Fibroblast of skin of scalp (primary cell): ENCODE measurements around the gene MPZL1.
A peak's percentile ranks its signal among the peaks of the same experiment; 100 is the strongest.

Experiments
- DNase-seq: peaks from one replicate; pipeline ENCODE4 v3.0.0-alpha.2; 2013

Gene MPZL1

DNA sequence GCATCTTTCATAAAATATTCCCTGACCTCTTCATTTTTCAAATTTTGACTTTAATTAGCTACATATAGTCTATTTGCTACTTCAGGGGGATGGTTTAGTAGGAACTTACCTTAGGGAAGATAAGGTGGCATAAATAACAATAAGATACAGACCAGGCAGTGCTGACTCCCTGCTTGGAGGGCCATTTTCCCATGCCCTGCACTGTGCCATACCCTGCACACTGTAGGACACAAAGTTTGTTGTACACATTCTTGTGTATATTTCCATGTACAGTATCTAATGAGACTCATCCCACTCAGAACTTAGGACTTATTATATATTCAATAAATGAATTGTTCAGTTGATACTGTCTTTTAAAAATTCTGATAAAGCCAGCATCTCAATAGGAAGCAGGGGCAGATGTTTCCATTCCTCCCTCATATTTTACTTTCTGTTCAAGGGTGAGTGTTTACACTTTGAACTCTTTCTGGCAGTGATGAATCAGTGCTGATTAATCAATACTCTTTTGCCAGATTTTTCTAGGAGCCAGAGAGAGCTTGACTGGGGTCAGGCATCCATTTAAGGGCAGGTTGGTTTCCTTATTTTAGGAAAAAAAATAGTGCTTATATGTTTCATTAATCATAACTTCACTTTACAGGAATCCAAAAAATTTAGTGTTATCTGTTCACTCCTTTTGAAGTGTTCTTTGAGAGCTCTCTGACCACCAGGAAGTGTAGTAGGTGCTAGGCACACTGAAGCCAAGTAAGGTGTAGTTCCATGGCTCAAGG lies 30.6 kb downstream of the MPZL1 start:
- no peak for DNase-seq

DNA sequence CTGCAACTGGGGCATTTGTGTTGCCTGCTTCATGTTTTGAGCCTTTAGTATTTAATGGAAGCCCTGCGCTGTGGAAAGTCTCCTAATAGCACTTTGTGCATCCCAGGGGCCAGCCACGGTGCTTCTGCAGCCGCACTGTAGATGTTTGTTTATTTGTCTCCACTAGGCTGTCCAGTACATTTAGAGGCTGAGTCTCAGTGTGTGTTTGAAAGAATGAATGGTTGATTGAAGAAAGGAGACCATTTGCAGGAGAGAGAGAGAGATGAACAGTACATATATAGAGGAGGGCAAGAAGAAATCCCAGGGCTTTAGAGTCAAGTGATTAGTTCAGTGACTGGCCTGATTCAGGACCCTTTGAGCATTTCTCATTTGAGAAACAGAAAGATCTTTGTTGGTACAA lies 33.9 kb downstream of the MPZL1 start:
- no peak for DNase-seq

DNA sequence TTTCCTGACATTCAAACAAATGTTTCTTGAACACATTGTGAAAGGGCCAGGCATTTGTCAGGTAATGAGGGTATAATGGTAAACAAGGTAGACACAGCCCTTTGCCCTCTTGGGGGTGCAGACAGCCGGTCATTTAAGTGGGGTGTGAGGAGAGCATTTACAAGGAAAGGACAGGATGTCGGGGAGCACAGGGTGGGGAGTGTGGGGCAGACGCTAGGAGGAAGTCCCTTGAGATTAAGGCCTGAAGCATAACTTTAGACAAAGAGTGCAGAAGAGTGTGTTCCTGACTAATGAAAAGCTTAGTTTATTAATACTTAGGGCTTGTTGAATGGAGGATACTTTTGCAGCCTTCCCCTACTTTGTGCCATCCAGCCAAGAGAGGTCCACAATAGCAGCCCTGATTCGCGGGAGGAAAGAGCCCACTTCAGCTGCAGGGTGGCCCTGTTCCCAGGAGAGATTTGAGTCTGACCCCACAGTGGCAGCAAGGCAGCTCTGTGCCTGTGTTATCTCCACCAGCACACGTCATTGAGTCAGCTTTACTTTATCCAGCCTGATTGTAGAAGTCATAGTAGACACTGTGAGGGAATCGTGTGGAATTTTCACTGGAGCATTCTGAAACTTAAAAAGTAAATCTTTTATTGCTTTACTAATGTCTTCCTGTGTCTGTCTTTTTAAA lies 35.1 kb downstream of the MPZL1 start:
- DNase-seq = no peak

- DNase-seq = no peak
Observed at GRCh38 chr1:167757433-167758309, 35.9 kb downstream of the MPZL1 start.

DNA sequence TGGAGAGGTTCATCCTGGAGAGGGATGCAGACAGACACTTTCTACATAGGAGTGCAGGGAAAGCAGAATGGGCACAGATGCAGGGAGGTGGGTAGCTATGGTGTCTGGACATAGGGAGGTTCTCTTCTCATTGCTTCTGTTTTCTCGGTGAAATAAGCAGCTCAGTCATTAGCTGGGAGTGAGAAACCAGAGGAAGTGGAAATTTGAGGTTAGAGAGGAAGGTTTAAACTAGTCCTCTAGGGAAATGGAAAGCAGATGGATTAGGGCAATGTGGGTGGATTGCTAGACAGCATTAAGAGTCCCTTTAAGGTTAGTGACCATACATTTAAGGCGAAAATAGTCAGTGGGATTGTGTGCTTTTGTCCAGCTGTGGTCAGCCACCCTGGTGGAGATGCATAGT lies 39.6 kb downstream of the MPZL1 start:
- DNase-seq = no peak

DNA sequence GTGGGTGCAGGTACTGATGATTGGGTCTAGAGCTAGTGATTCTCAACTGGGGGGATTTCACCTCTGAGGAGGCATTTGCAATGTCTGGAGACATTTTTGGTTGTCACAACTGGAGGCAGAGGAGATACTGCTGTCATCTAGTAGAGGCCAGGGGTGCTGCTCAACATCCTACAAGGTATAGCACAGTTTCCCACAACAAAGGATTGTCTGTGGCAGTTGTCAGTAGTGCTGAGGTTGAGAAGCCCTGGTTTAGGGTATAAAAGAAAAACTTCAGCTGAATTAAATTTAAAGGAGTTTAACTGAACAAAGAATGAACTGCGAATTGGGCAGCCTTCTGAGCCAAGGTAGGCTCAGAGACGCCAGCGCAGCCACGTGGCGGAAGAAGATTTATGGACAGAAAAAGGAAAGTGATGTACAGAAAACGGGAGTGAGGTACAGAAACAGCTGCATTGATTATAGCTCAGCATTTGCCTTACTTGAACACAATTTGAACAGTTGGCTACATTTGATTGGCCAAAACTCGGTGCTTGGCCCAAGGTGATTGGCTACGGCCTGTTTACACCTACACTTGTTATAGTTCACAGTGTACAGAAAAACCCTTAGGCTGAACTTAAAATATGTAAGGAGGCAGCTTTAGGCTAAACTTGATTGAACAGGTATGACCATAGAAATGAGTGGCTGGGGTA lies 40.4 kb downstream of the MPZL1 start:
- DNase-seq = no peak

GRCh38 chr1:167763525-167764220 lies 41.9 kb downstream of the MPZL1 start:
- no peak for DNase-seq

GRCh38 chr1:167764458-167765330 lies 42.9 kb downstream of the MPZL1 start:
- DNase-seq = no peak

GRCh38 chr1:167765496-167765895 lies 43.7 kb downstream of the MPZL1 start:
- DNase-seq = no peak

DNA sequence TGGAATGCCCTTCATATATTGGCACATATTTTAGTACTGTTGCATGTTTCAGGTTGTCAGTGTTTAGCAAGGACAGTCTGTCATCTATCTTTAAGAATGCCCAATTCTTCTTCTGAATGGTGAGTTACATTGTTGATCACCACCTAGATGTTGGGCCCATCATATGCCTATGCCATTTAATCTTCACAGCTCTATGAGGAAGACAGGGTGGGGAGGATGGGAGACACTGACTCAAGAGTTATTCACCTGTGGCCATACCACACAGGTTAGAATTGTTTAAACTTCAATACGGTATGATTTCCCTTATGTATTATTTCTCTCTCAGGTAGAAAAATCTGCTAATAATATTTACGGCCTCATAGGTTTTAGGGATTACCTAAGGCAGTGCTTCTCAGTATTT lies 44.8 kb downstream of the MPZL1 start:
- no peak for DNase-seq

DNA sequence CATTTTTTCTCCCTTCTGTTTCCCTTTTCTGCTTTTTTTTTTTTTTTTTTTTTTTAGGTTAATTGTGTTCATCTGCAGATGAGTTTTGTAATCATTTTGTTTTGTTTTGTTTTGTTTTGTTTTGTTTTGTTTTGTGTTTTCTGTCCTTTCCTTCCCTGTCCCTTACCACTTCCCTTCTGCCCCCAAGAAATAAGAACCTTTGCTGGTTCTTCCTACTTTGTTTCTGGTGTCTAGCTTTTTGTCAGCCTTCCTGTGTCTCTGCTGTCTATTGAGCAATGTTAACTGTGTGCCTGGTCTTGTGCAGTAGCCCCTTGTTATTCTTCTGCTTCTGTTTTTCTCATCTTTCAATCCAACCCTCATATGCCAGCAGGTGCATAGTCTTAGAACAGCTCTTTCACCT lies 46.0 kb downstream of the MPZL1 start:
- DNase-seq = no peak

DNA sequence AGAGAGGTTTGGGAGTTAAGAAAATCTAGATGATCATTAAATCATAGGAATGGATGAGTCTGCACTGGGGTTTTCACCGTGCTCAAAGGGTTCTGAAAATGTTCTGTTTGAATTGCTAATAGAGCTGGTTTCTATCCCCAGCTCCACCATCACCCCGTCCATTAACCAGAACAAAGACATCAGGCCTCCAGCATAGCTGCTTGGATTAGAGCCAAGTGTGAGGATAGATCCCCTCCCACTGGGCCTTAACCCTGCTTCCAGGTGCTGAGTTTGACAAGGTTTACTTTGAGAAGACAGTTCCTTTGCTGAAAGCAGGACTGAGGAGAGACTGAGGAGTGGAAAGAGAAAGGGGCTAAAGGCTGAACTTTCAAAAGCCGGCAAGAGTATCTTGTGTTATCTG lies 48.3 kb downstream of the MPZL1 start:
- DNase-seq = no peak

DNA sequence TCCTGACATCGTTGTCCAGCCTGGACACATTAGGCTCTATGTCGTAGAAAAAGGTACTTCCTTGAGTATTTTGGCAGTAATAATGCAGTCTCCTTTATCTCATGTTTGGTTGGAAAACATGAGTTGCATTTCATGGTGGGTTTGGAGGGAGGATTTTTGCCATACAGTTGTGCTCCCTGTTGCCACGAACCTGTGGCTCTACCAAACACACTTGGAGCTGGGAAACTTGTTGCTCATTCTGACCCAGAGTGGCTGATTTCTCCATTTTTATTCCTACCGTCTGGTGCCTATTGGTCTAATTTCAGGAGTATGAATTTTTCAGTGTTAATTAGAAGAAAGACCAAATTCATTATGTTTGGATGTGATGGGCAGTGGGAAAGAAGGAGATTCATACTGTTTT lies 50.7 kb downstream of the MPZL1 start:
- no peak for DNase-seq

- DNase-seq = no peak
Observed at GRCh38 chr1:167773516-167773915, 51.7 kb downstream of the MPZL1 start.

DNA sequence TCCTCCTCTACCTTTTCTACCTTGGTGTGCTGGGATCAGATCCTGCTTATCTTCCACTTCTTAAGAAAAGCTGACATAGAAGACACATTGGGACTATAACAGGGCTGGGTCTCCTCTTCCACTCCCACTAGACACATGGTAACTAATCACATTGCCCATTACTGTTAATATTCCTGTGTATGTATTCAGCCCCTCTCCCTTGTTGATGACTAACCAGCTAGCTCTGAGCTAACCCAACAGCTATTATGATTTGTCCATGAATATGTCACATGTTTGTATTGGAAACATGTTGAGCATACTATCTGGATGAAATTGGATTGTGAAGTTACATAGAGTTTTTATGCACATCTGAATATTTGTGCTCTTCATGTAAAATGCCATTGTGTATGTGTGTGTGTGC lies 52.9 kb downstream of the MPZL1 start:
- peak; percentile 41 for DNase-seq

DNA sequence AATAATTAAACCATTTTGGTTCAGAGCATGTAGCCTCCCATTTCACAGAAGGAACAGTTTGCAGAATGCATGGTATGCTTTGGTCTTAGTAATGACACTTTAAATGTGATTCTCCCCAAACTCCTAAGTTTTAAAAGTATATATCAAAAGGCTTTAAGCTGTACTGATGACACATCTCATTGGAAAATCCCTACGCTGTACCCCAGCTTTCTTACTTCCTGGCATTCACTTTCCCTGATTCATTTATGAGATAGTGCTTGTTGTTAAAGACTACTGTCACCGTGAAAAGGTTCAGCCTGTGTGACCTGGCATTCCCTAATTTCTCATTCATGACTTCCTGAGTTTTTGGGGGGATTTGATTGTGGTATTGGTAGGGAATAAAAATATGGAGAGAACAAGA lies 53.4 kb downstream of the MPZL1 start:
- DNase-seq = no peak

GRCh38 chr1:167776151-167776550 lies 54.4 kb downstream of the MPZL1 start:
- peak; percentile 38 for DNase-seq

DNA sequence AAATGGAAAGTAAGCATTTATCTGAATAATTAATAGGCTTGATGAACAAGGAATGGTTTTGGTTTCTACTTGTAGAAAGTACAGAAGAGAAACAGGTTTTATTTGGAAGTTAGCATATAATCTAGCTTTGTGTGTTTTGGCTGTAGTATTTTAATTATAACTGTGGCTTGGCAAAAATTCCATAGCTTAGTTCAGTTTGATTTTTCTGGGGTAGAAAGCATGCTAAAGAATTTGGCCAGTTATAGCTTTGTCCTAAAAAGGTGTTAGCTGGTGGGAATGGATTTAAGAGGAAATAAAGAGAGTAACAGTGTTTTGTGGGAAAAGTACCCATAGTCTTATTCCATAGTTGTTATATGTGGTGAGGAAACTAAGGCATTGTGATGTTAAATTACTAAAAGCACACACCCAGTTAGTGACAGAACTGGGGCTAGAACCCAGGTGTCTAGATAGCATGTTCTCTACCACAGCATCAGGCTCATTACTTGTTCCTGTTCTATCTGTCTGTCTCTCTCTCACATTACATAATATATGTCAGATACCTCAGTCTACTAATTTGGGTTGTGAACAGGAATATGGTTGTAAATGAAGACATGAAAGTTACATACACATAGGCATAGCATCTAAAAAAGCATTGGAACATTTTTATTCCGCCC lies 55.0 kb downstream of the MPZL1 start:
- DNase-seq = peak; percentile 26

DNA sequence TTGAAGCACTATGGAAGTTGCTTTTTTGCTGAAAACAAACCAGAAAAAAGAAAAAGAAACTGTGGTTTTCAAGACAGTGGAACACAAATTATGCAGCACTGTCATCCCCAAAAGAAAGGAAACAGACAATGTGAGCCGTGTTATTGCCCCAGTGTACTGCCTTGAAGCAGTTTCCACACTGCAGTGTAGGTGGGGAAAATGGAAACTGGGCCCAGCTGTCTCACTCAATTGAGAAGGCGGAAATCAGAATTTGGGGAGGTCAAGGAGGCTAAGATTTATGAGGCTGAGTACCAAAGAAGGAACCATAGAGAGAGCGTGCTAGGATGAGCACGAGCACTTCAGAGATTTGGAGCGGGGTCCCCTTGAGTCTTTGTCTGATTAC lies 55.5 kb downstream of the MPZL1 start:
- no peak for DNase-seq

GRCh38 chr1:167781558-167781957 lies 59.8 kb downstream of the MPZL1 start:
- no peak for DNase-seq

DNA sequence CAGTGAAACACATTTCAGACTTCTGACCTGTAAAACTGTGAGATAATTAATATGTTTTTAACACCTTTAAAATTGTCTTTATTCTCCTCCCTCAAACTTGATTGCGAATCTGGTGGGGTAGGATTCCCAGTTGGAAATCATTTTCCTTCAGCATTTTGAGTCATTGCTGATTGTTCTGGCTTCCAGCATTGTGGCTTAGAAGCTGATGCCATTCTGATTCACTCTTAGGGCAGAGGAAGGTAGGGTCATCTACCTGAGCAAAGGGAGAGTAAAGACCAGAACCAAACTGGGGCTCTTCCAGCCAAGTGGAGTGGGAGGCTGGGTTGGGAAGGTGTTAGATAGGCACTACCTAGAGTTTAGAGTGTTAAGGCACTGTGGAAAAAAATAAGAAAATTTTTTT lies 61.2 kb downstream of the MPZL1 start:
- no peak for DNase-seq
